LNCAP (cell line): ENCODE measurements around the gene GREM2.

ENCODE experiments used
- CTCF ChIP-seq: fragments of 450-650 bp; IDR thresholded peaks from 2 replicates; pipeline ENCODE4 v1.5.1; 2017; ENCODE audit warnings: mild to moderate bottlenecking

The GREM2 gene

GRCh38 chr1:240497908-240498307 lies 114.0 kb downstream of the GREM2 start:
- no peak for TF ChIP-seq CTCF

- TF ChIP-seq CTCF = no peak
Observed at GRCh38 chr1:240496941-240497340, 115.0 kb downstream of the GREM2 start.

GRCh38 chr1:240496356-240496755 lies 115.6 kb downstream of the GREM2 start:
- no peak for TF ChIP-seq CTCF

GRCh38 chr1:240495601-240496000 lies 116.4 kb downstream of the GREM2 start:
- no peak for TF ChIP-seq CTCF

GRCh38 chr1:240492832-240493440 lies 119.0 kb downstream of the GREM2 start:
- TF ChIP-seq CTCF = peak; percentile 51

GRCh38 chr1:240491796-240492195 lies 120.2 kb downstream of the GREM2 start:
- no peak for TF ChIP-seq CTCF

GRCh38 chr1:240491156-240491555 lies 120.8 kb downstream of the GREM2 start:
- no peak for TF ChIP-seq CTCF

- no peak for TF ChIP-seq CTCF
Observed at GRCh38 chr1:240487493-240487892, 124.5 kb downstream of the GREM2 start.
